ENCODE results near the gene NUAK1. TPM values are rescaled to one million over a fixed set of nuclear protein-coding genes. Genes with fewer than 3 reads are reported as not detected.
"Not testable (repeated sequence)": the region's sequence is repeated elsewhere in the genome, so short reads cannot be mapped to it uniquely, and the experiment has no call there.

NUAK1 gene
- total RNA-seq, 2 experiments from 2014 or later = not detected

DNA sequence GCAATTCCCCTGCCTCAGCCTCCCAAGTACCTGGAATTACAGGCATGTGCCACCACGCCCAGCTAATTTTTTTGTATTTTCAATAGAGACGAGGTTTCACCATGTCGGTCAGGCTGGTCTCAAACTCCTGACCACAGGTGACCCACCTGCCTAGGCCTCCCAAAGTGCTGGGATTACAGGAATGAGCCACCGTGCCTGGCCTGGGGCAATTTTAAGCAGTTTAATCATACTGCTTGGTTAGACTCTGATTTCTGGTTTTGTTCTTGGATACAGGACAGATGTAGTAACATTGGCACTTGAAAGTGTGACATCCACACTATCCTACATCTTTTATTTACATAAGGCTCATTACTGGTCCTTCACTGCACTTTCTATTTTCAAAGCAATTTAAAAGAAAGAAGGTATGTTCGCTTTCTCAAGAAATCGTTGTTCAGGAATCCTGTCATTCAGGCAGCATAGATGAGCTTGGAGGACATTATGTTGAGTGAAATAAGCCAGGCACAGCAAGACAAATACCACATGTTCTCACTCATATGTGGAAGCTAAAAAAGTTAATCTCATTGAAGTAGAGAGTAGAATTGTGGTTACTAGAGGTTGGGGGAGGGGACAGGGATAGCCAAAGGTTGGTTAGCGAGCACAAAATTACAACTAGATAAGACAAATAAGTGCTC lies 4.0 kb upstream of the NUAK1 start:
- Mint-ChIP-seq H3K4me1 (peaks cover 14% of the 10 kb centered on the region), H3K9me3 (no peaks in the 10 kb centered on the region), H3K27me3 (peaks cover 49% of the 10 kb centered on the region), H3K4me3 (no peak overlapping the region), H3K27ac (no peak overlapping the region), H3K36me3 (ENCODE audit: low read depth) (no peaks in the 10 kb centered on the region)
- ChIA-PET POLR2A (no interaction called here), CTCF (no interaction called here)
- DNase-seq = no peak

DNA sequence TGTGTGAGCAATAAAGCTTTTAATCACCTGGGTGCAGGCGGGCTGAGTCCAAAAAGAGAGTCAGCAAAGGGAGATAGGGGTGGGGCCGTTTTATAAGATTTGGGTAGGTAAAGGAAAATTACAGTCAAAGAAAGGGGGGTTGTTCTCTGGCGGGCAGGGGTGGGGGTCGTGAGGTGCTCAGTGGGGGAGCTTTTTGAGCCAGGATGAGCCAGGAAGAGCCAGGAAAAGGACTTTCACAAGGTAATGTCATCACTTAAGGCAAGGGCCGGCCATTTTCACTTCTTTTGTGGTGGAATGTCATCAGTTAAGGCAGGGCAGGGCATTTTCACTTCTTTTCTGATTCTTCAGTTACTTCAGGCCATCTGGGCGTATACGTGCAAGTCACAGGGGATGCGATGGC lies 3.2 kb upstream of the NUAK1 start:
- POLR2A ChIA-PET; DNase-seq; CTCF ChIA-PET; H3K27ac Mint-ChIP-seq; H3K9me3 Mint-ChIP-seq; H3K4me3 Mint-ChIP-seq; H3K36me3 Mint-ChIP-seq (ENCODE audit: low read depth): not testable (repeated sequence)
- H3K4me1 Mint-ChIP-seq = peaks cover 15% of the 10 kb centered on the region
- peaks cover 54% of the 10 kb centered on the region for H3K27me3 Mint-ChIP-seq

DNA sequence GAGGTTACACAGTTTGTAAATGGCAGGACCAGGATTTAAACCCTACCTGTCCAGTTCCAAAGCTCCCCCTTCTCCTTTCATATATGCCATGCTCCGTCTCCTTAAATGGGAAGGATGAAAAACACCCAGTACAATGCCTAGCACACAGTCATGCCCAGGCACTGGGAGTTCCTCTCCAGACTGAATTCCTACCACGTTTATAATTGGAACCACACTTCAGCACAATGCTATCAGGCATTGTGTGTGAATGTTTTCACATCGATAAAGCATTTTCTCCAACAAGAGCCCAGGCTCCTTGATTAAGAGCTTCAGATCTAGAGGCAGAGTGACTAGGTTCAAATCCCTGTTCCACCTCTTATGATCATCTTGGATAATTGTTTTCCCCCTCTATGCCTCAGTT lies 2.7 kb upstream of the NUAK1 start:
- CTCF ChIA-PET = no interaction called here
- H3K36me3 Mint-ChIP-seq (ENCODE audit: low read depth) = no peaks in the 10 kb centered on the region
- no peak overlapping the region for H3K4me3 Mint-ChIP-seq
- H3K27ac Mint-ChIP-seq = no peak overlapping the region
- peaks cover 15% of the 10 kb centered on the region for H3K4me1 Mint-ChIP-seq
- no peak for DNase-seq
- no peaks in the 10 kb centered on the region for H3K9me3 Mint-ChIP-seq
- POLR2A ChIA-PET = no interaction called here
- peaks cover 57% of the 10 kb centered on the region for H3K27me3 Mint-ChIP-seq

DNA sequence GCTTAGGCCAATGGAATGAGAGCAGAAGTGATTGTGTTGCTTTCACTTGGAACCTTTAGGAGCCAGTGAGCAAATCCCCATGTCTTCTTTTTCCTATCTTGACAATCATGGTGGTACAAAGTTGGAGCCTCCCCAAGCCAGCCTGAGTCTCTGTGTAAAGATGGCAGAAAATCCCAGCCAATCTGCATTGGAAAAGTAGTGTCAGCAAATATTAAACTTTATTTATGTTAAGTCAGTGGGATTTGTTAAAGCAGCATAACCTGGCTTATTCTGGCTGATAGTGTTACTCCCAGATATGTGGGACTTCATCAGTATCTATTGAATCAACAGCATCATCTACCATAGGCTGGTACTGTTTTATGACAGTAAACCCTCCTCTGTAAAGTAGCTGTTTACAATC lies 2.2 kb upstream of the NUAK1 start:
- Mint-ChIP-seq H3K4me1 (peaks cover 15% of the 10 kb centered on the region), H3K36me3 (ENCODE audit: low read depth) (no peaks in the 10 kb centered on the region), H3K9me3 (no peaks in the 10 kb centered on the region), H3K27ac (no peak overlapping the region), H3K4me3 (no peak overlapping the region), H3K27me3 (peaks cover 61% of the 10 kb centered on the region)
- CTCF ChIA-PET = no interaction called here
- no peak for DNase-seq
- POLR2A ChIA-PET = no interaction called here

DNA sequence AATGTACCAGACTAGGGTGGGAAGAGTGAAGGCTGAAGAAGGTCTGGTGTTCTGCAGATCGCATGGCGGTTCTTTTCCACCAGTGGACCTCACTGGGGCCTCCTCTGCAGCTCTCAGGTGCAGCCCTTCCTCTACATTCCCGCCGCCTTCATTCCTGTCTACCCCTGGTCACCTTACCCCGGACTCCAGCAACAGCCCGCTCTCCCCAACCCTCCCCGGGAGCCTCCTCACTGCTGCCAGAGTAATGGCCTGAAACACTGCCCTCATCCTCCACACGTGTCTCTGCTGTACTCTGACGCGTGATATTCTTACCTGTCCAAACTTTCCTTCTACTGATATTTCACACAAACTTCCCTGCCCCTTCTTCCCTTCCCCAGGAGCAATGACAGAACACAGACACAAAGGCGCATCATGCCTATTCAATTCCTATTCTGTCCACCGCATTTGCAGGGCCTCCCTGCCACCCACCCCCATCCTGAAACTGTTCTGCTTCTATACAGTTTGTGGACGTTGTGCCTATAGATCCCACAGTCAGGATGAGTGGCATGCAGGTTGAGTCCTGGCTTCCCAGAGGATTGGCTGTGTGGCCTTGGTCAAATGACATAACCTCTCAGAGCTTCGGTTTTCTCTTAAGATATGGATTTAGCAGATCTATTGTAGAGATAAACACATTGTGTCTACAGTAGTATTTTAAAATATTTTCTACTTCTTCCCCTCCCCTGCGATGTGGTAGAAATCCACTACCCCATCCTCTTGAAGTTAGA lies 1.7 kb upstream of the NUAK1 start:
- H3K4me3 Mint-ChIP-seq = peak overlapping the region; percentile 3
- CTCF ChIA-PET = no interaction called here
- H3K36me3 Mint-ChIP-seq (ENCODE audit: low read depth) = no peaks in the 10 kb centered on the region
- no peak overlapping the region for H3K27ac Mint-ChIP-seq
- peaks cover 59% of the 10 kb centered on the region for H3K27me3 Mint-ChIP-seq
- H3K9me3 Mint-ChIP-seq = no peaks in the 10 kb centered on the region
- DNase-seq = no peak
- POLR2A ChIA-PET = no interaction called here
- H3K4me1 Mint-ChIP-seq = peaks cover 13% of the 10 kb centered on the region

DNA sequence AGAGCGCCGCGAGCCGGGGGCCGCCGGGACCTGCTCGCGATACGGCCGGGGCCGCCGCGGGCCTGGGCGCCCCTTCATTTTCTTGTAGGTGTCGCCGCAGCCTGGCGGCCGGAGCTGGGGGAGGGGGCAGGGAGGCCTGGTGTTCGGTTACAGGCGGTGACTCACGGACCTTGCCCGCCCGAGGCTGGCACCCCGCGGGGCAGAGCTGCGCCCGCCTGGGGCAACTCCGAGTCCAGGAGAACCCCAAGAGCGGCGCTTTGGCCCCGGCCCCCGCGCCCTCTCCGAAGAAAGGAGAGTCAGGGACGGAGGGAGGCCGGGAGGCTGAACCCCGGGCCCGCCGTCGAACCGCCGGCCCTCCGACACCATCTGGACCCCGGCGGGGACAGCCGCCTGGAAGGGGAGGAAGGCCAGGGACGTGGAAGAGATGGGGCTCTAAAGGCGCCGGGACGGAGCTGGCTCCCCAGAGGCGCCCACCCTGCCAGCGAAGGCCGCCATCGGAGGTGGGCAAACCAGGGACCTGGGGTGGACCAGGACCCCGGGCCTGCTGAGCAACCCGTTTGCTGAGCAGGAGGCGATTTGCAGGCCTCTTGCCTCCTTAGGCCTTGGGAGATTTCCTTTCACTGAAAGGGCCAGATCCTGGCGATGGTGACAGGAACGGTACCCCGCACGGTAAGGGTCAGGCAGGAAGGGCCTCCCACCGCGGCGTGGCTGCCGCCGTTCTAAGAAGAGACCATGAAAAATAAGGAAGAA lies 843 bp upstream of the NUAK1 start:
- peaks cover 60% of the 10 kb centered on the region for H3K27me3 Mint-ChIP-seq
- peaks cover 7% of the 10 kb centered on the region for H3K4me1 Mint-ChIP-seq
- no peaks in the 10 kb centered on the region for H3K9me3 Mint-ChIP-seq
- CTCF ChIA-PET = no interaction called here
- DNase-seq = no peak
- H3K4me3 Mint-ChIP-seq = no peak overlapping the region
- POLR2A ChIA-PET = no interaction called here
- H3K27ac Mint-ChIP-seq = no peak overlapping the region
- no peaks in the 10 kb centered on the region for H3K36me3 Mint-ChIP-seq (ENCODE audit: low read depth)

DNA sequence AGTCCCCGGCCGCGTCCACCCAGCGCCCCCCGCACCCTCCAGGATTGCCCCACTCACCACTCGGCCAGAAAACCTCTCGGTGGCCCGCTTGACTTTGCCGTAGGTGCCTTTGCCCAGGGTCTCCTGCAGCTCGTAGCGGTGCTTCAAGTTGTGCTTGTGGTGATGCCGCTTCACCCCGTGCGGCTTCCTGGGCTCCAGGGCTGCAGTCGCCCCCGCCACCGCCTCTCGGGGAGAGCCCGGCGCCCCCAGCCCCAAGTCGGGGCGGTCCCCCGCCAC lies 459 bp downstream of the NUAK1 start:
- Mint-ChIP-seq H3K36me3 (ENCODE audit: low read depth) (no peaks in the 10 kb centered on the region), H3K4me1 (peaks cover 7% of the 10 kb centered on the region), H3K27me3 (peaks cover 71% of the 10 kb centered on the region), H3K27ac (no peak overlapping the region), H3K4me3 (no peak overlapping the region), H3K9me3 (no peaks in the 10 kb centered on the region)
- DNase-seq = no peak
- CTCF ChIA-PET = interaction anchor here (3.8 kb wide), 1 partner anchor 717 kb away, joined by 34 read pairs; no protein-coding TSS in a partner anchor
- POLR2A ChIA-PET = no interaction called here

DNA sequence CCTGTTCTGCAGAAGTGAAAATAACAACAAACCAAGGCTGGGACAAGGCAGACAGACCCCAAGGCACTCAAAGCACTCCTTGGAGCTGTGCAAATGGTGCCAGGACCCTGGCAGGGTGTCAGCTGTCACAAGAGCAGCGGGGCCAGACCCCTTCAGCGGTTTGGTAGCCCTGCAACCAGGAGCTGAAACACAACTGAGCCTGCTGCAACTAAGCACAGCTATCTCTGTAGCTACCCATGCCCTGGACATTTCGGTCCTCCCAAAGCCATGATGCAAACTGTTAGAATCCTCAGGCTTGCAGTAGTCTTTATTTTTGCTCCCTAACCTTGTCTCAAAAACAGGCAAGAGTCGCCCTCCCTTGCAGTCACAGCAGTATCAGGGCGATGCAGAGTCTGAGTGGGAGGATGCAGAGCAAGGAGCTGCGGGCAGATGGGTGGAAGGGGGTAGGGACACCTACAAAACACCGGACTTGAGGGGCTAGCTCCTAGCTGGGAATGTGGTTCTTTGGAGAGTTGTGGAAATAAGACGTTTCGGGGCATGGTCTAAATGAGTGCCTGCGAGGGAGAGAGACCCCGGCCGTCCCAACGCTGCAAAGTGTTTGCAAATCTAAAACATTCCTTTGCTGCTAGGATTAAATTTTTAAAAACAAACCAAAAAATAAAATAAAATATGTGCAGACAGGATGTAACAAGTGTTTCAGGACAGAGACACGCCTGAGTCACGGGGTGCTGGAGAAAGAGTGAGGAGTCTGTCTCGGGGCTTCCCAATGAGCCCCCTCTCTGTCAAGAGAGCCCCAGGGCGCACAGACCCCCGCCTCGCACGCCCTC lies 1.0 kb downstream of the NUAK1 start:
- ChIA-PET CTCF (interaction anchor here (1.9 to 3.8 kb wide), 2 partner anchors 12 to 717 kb away, joined by 13 to 34 read pairs; no protein-coding TSS in a partner anchor), POLR2A (no interaction called here)
- Mint-ChIP-seq H3K9me3 (no peaks in the 10 kb centered on the region), H3K4me3 (no peak overlapping the region), H3K4me1 (peaks cover 7% of the 10 kb centered on the region), H3K27me3 (peaks cover 73% of the 10 kb centered on the region), H3K27ac (no peak overlapping the region), H3K36me3 (ENCODE audit: low read depth) (no peaks in the 10 kb centered on the region)
- no peak for DNase-seq

DNA sequence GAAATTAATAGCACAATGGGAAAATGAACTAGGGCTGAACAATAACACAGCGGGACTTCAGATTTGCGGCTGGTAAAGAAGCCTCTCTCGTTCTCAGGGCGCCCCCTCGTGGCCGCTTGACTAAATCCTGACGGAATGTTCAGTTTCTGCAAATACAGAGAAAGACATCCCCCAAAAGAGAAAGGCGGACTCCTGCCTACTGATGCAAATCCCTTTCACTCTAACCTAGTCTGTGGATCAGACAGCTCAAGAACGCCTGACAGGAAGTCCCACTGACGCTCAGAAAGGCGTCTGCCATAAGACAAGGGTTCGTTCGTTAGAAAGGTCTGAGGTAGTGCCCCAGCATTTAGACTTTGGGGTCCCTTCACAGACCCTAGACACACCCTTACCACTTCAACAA lies 2.5 kb downstream of the NUAK1 start:
- H3K4me3 Mint-ChIP-seq = no peak overlapping the region
- H3K9me3 Mint-ChIP-seq = no peaks in the 10 kb centered on the region
- CTCF ChIA-PET = interaction anchor here (0.9 to 3.8 kb wide), 10 partner anchors 9 to 715 kb away, joined by 3 to 34 read pairs (median 4); no protein-coding TSS in a partner anchor
- peak; percentile 72 for DNase-seq
- H3K27me3 Mint-ChIP-seq = peaks cover 64% of the 10 kb centered on the region
- H3K36me3 Mint-ChIP-seq (ENCODE audit: low read depth) = no peaks in the 10 kb centered on the region
- no peak overlapping the region for H3K27ac Mint-ChIP-seq
- peaks cover 7% of the 10 kb centered on the region for H3K4me1 Mint-ChIP-seq
- POLR2A ChIA-PET = no interaction called here

DNA sequence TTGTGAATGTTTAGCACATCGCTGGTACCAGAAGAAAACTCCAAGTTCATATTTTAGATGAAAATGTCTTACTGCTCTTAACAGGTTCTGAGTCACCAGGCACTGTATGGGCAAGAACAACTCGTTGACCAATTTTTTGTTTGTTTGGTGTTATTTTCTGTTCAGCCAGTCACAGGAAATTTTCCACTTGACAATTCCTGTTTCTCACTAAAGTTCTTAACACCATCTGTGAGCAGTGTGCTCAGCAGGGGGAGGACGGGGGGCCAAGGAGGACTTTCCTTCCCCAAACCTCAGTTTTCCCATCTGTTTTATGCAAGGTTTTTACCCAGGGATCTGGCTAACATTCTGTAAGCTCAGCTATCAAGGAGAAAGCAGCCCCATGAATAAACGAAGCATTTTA lies 3.0 kb downstream of the NUAK1 start:
- Mint-ChIP-seq H3K27me3 (peaks cover 59% of the 10 kb centered on the region), H3K4me3 (no peak overlapping the region), H3K27ac (no peak overlapping the region), H3K4me1 (peaks cover 7% of the 10 kb centered on the region), H3K36me3 (ENCODE audit: low read depth) (no peaks in the 10 kb centered on the region), H3K9me3 (no peaks in the 10 kb centered on the region)
- CTCF ChIA-PET = interaction anchor here (0.9 to 3.8 kb wide), 7 partner anchors 9 to 715 kb away, joined by 3 to 34 read pairs (median 5); no protein-coding TSS in a partner anchor
- no peak for DNase-seq
- POLR2A ChIA-PET = no interaction called here

DNA sequence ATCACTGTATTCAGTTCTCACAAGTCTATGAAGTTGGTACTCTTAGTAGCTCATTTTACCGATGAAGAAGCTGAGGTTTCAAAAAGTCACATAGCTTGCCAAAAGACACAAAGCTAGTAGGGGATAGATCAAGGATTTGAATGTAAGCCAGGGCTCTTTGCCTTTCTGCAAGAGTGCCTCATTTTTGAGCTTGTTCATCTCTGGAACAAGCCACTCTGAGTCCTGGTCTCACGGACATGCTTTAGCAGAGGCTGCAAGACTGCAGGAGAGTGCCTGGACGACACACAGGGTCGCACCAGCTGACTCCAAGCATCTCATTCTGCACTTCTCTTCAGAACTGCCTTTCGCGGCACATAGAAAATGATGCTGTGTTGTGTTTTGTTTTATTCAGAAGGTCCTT lies 3.7 kb downstream of the NUAK1 start:
- ChIA-PET CTCF (interaction anchor here (0.7 to 3.8 kb wide), 4 partner anchors 106 to 714 kb away, joined by 3 to 34 read pairs (median 4); no protein-coding TSS in a partner anchor), POLR2A (no interaction called here)
- H3K4me1 Mint-ChIP-seq = peaks cover 4% of the 10 kb centered on the region
- H3K4me3 Mint-ChIP-seq = no peak overlapping the region
- no peaks in the 10 kb centered on the region for H3K9me3 Mint-ChIP-seq
- H3K36me3 Mint-ChIP-seq (ENCODE audit: low read depth) = no peaks in the 10 kb centered on the region
- DNase-seq = no peak
- no peak overlapping the region for H3K27ac Mint-ChIP-seq
- H3K27me3 Mint-ChIP-seq = peaks cover 54% of the 10 kb centered on the region

DNA sequence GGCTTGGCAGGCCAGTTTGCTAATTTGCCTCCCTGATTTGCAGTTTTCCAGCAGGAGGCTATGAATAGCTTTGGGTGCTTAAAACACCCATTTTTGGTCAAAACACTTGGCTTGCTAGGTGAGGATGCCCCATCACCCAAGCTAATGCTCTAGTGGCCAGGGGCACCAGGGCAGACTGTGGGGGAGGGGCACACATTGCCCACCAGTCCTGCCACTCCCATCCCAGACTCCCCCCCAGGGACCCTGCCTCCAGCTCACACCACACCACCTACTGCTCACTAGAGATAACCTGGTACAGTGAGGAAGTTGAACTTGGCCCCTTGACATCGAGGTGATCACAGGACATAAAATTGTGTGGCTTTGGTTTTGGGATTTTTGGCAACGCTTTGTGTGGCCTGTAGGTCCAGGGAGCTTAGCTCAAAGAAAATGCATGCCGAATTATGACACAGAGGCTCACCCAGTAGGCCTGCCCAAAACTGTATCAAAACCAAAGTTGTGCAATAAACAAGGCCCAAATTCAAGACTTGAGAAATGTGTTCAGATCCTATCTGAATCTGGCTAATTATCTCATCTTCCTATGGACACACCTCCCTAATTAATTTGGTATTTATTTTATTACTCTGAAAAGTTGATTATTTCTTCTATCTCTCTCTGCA lies 4.3 kb downstream of the NUAK1 start:
- CTCF ChIA-PET = interaction anchor here (0.7 to 3.8 kb wide), 3 partner anchors 105 to 714 kb away, joined by 3 to 34 read pairs (median 6); no protein-coding TSS in a partner anchor
- no peak overlapping the region for H3K27ac Mint-ChIP-seq

More for the DNA sequence above, 4.3 kb downstream of the NUAK1 start:
- POLR2A ChIA-PET = no interaction called here
- H3K4me3 Mint-ChIP-seq = no peak overlapping the region
- H3K27me3 Mint-ChIP-seq = peaks cover 52% of the 10 kb centered on the region
- no peaks in the 10 kb centered on the region for H3K9me3 Mint-ChIP-seq
- H3K4me1 Mint-ChIP-seq = peaks cover 4% of the 10 kb centered on the region
- no peaks in the 10 kb centered on the region for H3K36me3 Mint-ChIP-seq (ENCODE audit: low read depth)
- no peak for DNase-seq
